Endometrial microvascular endothelial cells (primary cell): ENCODE measurements around the gene GNG14. TPM values are rescaled to one million over a fixed set of nuclear protein-coding genes. Genes with fewer than 3 reads are reported as not detected.
"Not testable (repeated sequence)": the region's sequence is repeated elsewhere in the genome, so short reads cannot be mapped to it uniquely, and the experiment has no call there.

ENCODE experiments used
- in situ Hi-C: cut with HindIII; loops from 2 replicates; pipeline ENCODE4 v1.10.0; 2017; ENCODE audit warnings: low sequenced_read_pairs, low pct_unique_long_range_greater_than_20kb; ENCODE audit errors: inconsistent ontology term
- total RNA-seq: library from RNA; depleted of rRNA; stranded (reverse); fragments of >200 nt; gene quantifications from one replicate; pipeline ENCODE4 v1.2.3, GENCODE V29; 2015; ENCODE audit errors: inconsistent ontology term

The GNG14 gene
- total RNA-seq, 1 donor from 2014 or later: not detected

GRCh38 chr19:12689581-12690216, 1.9 kb downstream of the GNG14 start:
- in situ Hi-C loops: no loop called here

GRCh38 chr19:12692960-12693359, 5.2 kb downstream of the GNG14 start:
- in situ Hi-C loops: no loop called here

- in situ Hi-C loops: no loop called here
These were observed 6.8 kb downstream of the GNG14 start for GRCh38 chr19:12694641-12695040.

- in situ Hi-C loops: no loop called here
These were observed 7.3 kb downstream of the GNG14 start for GRCh38 chr19:12695096-12695495.

GRCh38 chr19:12695514-12695913, 7.7 kb downstream of the GNG14 start:
- in situ Hi-C loops: no loop called here

- in situ Hi-C loops: no loop called here
These were observed 8.2 kb downstream of the GNG14 start for GRCh38 chr19:12695997-12696365.

- in situ Hi-C loops: no loop called here
These were observed 8.9 kb downstream of the GNG14 start, which contains the start of gene FBXW9 for GRCh38 chr19:12696366-12697335. FBXW9 (minus strand) TSS chr19:12696631; CDS start chr19:12696581, 50 bp downstream.

GRCh38 chr19:12697425-12697824, 9.6 kb downstream of the GNG14 start:
- in situ Hi-C loops: not testable (repeated sequence)

- in situ Hi-C loops: no loop called here
These were observed 10.3 kb downstream of the GNG14 start for GRCh38 chr19:12698138-12698537.

- in situ Hi-C loops: no loop called here
These were observed 13.9 kb downstream of the GNG14 start for GRCh38 chr19:12701596-12702282.

- in situ Hi-C loops: no loop called here
These were observed 15.2 kb downstream of the GNG14 start for GRCh38 chr19:12703046-12703445.

GRCh38 chr19:12705169-12705568, 17.4 kb downstream of the GNG14 start:
- in situ Hi-C loops: no loop called here

- in situ Hi-C loops: no loop called here
These were observed 18.0 kb downstream of the GNG14 start for GRCh38 chr19:12705654-12706331.

- in situ Hi-C loops: no loop called here
These were observed 18.5 kb downstream of the GNG14 start for GRCh38 chr19:12706332-12706718.

GRCh38 chr19:12708641-12709040, 20.8 kb downstream of the GNG14 start:
- in situ Hi-C loops: no loop called here

- in situ Hi-C loops: no loop called here
These were observed 23.4 kb downstream of the GNG14 start for GRCh38 chr19:12711187-12711586.

- in situ Hi-C loops: not testable (repeated sequence)
These were observed 24.3 kb downstream of the GNG14 start for GRCh38 chr19:12712077-12712476.

- in situ Hi-C loops: not testable (repeated sequence)
These were observed 25.5 kb downstream of the GNG14 start for GRCh38 chr19:12713304-12713703.

- in situ Hi-C loops: no loop called here
These were observed 27.3 kb downstream of the GNG14 start for GRCh38 chr19:12715102-12715501.
